OCI-LY3 (cell line): ENCODE data around the gene TTYH2.
A peak's percentile ranks its signal among the peaks of the same experiment; 100 is the strongest.

Source experiments
- H2AFZ ChIP-seq: fragments of 200-600, 300-600 bp; shearing (Covaris generic); 2 replicates; pipeline ENCODE4 v1.6.0; 2014; ENCODE audit warnings: antibody characterized with exemption, low read depth, low read length
- H3K27ac ChIP-seq: fragments of 200-600, 300-600 bp; sonication (generic); 2 replicates; pipeline ENCODE4 v1.5.1; 2014; ENCODE audit warnings: mild to moderate bottlenecking, low read length, moderate library complexity, mixed read lengths
- H3K27me3 ChIP-seq: fragments of 200-600, 300-600 bp; sonication (generic); 2 replicates; pipeline ENCODE4 v1.6.1; 2014; ENCODE audit warnings: low read depth, low read length, mixed read lengths
- H3K36me3 ChIP-seq: fragments of 200-600, 300-600 bp; sonication (generic); replicated peaks from 2 replicates; pipeline ENCODE3; 2014; ENCODE audit warnings: low read depth, low read length, mixed read lengths
- H3K4me1 ChIP-seq: fragments of 300-600, 200-600 bp; sonication (generic); 2 replicates; pipeline ENCODE4 v1.6.1; 2014; ENCODE audit warnings: low read length, mixed read lengths
- H3K4me2 ChIP-seq: fragments of 200-600, 300-600 bp; sonication (generic); 2 replicates; pipeline ENCODE4 v1.6.1; 2014; ENCODE audit warnings: low read length, mixed read lengths
- H3K4me3 ChIP-seq: fragments of 300-600, 200-600 bp; sonication (generic); 2 replicates; pipeline ENCODE4 v1.5.1; 2014; ENCODE audit warnings: antibody characterized with exemption, mild to moderate bottlenecking, low read length, moderate library complexity
- H3K79me2 ChIP-seq: fragments of 300-600, 200-600 bp; shearing (Covaris generic); 2 replicates; pipeline ENCODE4 v1.6.1; 2014; ENCODE audit warnings: mild to moderate bottlenecking, low read length, mixed read lengths
- H3K9ac ChIP-seq: fragments of 300-600, 200-600 bp; shearing (Covaris generic); 2 replicates; pipeline ENCODE4 v1.6.0; 2014; ENCODE audit warnings: mild to moderate bottlenecking, low read length, moderate library complexity
- H3K9me3 ChIP-seq: fragments of 200-600, 300-600 bp; shearing (Covaris generic); 2 replicates; pipeline ENCODE4 v1.6.1; 2014; ENCODE audit warnings: low read length, mixed read lengths; ENCODE audit not compliant: insufficient read depth
- H4K20me1 ChIP-seq: fragments of 200-600, 300-600 bp; sonication (generic); 2 replicates; pipeline ENCODE4 v1.6.1; 2016; ENCODE audit warnings: low read length, mixed read lengths; ENCODE audit not compliant: insufficient read depth
- CTCF ChIP-seq: fragments of 200-600, 300-600 bp; sonication (generic); IDR thresholded peaks from 2 replicates; pipeline ENCODE4 v1.5.1; 2014; ENCODE audit warnings: antibody characterized with exemption, low read length, low read depth
- EZH2phosphoT487 ChIP-seq: fragments of 200-600 bp; shearing (Covaris generic); IDR thresholded peaks from 2 replicates; pipeline ENCODE4 v1.6.1; 2018; ENCODE audit warnings: antibody characterized with exemption, mixed run types, low read depth

TTYH2 gene

DNA sequence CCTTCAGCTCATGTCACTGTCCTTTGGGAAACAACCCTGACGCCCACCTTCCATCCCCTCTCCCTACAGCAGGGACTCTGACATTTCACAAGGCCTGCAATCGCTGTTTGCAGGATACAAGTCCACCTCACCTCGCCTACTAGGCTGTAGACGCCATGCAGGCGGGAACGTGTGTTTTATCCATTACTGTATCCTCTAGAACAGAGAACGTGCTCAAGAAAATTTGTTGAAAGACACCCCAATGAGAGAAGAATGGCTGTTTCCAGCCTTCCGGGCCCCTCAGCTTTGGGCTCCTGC is 1.5 kb upstream of the TTYH2 start:
- Histone ChIP-seq H3K4me2 (peak overlapping the region; percentile 83), H3K79me2 (peaks cover 29% of the 10 kb centered on the region), H3K4me1 (peaks cover 32% of the 10 kb centered on the region), H3K4me3 (peak overlapping the region; percentile 86; the same call in 1 of the 2 replicates), H2AFZ (no peak overlapping the region), H3K27me3 (no peaks in the 10 kb centered on the region), H3K9me3 (no peaks in the 10 kb centered on the region), H3K36me3 (peaks cover 27% of the 10 kb centered on the region), H3K9ac (peak overlapping the region; percentile 61; the same call in 1 of the 2 replicates), H3K27ac (peak overlapping the region; percentile 86), H4K20me1 (peaks cover 43% of the 10 kb centered on the region)
- no peak for TF ChIP-seq EZH2phosphoT487
- no peak for TF ChIP-seq CTCF

DNA sequence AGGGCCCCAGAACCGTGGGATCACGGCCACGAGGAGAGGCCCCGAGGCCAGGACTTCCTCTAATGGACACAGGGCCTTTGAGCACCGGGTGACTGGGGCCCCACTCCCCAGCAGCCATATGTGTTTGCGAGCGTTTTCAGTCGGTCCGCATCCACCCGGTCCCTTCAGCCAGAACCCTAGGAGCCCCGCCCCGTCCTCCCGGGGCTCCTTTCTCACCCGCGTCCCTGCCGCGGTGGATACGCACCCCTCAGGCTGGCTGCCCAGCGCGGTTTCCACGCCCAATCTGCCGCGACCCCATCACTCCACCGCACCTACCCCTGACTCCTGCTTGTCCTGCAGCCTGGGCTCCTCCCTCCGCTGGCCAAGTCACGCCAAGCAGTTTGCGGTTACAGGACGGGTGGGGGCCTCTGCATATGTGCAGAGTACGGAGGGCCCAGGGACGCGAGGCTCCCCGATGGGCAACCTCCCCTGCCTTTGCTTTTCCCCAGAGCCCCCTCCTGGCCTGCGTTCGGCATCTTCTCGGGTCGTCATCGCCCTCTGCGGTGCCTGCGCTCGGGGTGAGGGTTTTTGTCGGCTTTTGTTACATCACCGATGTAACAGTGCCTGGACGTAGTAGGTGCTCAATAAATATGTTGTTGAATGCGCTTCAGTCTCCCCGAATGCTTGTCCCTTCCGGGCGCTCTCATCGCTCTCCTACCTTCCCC is 1.0 kb upstream of the TTYH2 start:
- Histone ChIP-seq H3K4me2 (peak overlapping the region; percentile 83), H3K9me3 (no peaks in the 10 kb centered on the region), H3K79me2 (peaks cover 24% of the 10 kb centered on the region), H3K27me3 (no peaks in the 10 kb centered on the region), H3K4me3 (peak overlapping the region; percentile 86), H3K27ac (peak overlapping the region; percentile 86), H2AFZ (no peak overlapping the region), H4K20me1 (peaks cover 38% of the 10 kb centered on the region), H3K36me3 (peaks cover 23% of the 10 kb centered on the region), H3K4me1 (peaks cover 32% of the 10 kb centered on the region), H3K9ac (peak overlapping the region; percentile 61)
- no peak for TF ChIP-seq EZH2phosphoT487
- TF ChIP-seq CTCF, result no peak

- Histone ChIP-seq H3K9ac (peak overlapping the region; percentile 69), H4K20me1 (peaks cover 24% of the 10 kb centered on the region), H3K4me2 (peak overlapping the region; percentile 88), H3K9me3 (no peaks in the 10 kb centered on the region), H3K4me3 (peak overlapping the region; percentile 86), H3K27me3 (no peaks in the 10 kb centered on the region), H2AFZ (peak overlapping the region; percentile 4; the same call in 1 of the 2 replicates), H3K27ac (peak overlapping the region; percentile 53), H3K36me3 (peaks cover 12% of the 10 kb centered on the region), H3K79me2 (peaks cover 13% of the 10 kb centered on the region), H3K4me1 (peaks cover 32% of the 10 kb centered on the region)
- TF ChIP-seq EZH2phosphoT487 (no peak), CTCF (no peak)
Measured at GRCh38 chr17:74213861-74214391, 555 bp downstream of the TTYH2 start.

GRCh38 chr17:74214484-74215341 is 1.3 kb downstream of the TTYH2 start:
- H4K20me1 ChIP-seq, result peaks cover 18% of the 10 kb centered on the region
- H2AFZ ChIP-seq, result no peak overlapping the region
- peaks cover 32% of the 10 kb centered on the region for H3K4me1 ChIP-seq
- H3K27ac ChIP-seq, result no peak overlapping the region
- no peaks in the 10 kb centered on the region for H3K27me3 ChIP-seq
- TF ChIP-seq CTCF (no peak), EZH2phosphoT487 (no peak)
- peak overlapping the region; percentile 69 for H3K9ac ChIP-seq
- peaks cover 16% of the 10 kb centered on the region for H3K79me2 ChIP-seq
- peak overlapping the region; percentile 88 for H3K4me2 ChIP-seq
- peak overlapping the region; percentile 86 for H3K4me3 ChIP-seq
- H3K9me3 ChIP-seq, result no peaks in the 10 kb centered on the region
- H3K36me3 ChIP-seq, result peaks cover 9% of the 10 kb centered on the region
